NCI-H748 (cell line): ENCODE measurements around the gene SH2D3A.
"Not testable (repeated sequence)": the region's sequence is repeated elsewhere in the genome, so short reads cannot be mapped to it uniquely, and the experiment has no call there.

Source experiments
- DNase-seq: peaks from one replicate; lab custom pipeline; 2025; ENCODE audit not compliant: unreplicated experiment; lab: John Stamatoyannopoulos, UW

SH2D3A gene

DNA sequence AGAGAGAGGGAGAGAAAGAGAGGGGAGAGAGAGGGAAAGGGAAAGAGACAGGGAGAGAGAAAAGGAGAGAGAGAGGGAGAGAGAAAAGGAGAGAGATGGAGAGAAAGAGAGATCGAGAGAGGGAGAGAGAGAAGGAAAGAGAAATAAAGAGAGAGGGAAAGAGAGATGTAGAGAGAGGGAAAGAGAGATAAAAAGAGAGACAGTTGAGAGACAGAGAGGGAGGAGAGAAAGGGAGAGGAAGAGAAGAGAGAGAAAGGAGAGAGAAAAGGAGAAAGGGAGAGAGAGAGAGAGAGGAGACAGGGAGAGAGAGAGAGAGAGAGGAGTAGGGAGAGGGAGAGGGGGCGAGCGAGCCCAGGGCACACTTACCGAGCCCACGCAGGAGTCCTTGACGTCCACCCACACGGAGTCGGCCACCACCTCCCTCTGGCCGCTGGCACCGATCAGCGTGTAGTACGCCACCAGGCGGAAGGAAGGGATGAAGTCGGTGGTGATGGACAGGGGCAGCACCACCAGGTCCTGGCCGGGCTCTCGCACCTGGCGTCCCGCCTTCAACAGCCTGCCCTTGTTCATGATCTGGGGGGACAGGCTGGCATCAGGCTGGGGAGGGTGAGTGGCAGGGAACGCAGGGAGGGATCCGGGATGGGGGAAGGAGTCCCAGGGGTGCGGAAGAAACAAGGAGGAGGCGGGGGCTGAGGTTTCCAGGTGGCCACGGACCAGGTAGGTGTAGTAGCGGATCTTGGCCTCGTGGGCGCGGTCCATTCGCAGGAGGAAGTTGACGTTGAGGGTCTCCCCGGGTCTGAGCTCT, 56.8 kb downstream of the SH2D3A start:
- peak; percentile 22 for DNase-seq

DNA sequence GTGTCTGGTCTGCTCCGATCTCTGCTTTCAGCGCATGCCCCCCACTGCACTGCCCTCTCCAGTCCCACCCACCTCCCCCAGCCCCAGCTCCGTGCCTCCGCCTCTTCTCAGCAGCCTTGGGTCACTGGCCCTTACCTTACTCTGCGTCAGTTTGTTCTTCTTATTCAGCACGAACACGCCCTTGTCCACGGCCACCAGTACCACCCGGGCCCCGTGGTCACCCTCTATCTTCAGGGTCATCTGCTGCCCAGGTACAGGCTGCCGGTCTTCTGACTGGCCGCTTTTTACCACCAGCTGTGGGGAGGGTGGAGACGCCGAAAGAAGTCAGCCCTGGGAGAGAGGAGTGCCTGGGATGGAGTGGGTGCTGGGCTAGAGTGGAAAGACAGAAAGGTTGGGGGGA, 57.7 kb downstream of the SH2D3A start:
- no peak for DNase-seq

DNA sequence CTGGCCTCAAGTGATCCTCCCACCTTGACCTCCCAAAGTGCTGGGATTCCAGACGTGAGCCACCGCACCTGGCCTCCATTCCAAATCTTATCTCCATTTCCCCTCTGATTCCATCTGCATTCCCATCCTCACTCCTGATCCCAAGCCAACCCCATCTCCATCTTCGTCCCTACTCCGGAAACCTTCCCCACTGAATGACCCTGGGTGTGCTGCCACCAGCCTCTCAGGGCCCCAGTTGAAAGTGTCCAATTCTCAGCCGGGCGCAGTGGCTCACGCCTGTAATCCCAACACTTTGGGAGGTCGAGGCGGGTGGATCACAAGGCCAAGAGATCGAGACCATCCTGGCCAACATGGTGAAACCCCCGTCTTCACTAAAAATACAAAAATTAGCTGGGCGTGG, 58.3 kb downstream of the SH2D3A start:
- DNase-seq: not testable (repeated sequence)

DNA sequence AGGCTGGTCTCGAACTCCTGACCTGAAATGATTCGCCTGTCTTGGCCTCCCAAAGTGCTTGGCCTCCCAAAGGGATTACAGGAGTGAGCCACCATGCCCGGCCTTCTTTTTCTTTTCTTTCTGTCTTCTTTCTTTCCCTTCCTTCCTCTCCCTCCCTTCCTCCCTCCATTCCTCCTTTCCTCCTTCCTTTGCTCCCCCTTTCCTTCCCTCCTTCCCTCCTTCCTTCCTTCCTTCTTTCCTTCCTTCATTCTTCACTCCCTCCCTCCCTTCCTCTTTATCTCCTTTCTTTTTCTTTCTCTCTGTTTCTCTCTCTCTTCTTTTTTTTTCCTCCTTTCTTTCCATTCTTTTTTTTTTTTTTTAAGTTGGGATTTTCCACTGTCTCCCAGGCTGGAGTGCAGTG, 58.9 kb downstream of the SH2D3A start:
- DNase-seq: no peak

DNA sequence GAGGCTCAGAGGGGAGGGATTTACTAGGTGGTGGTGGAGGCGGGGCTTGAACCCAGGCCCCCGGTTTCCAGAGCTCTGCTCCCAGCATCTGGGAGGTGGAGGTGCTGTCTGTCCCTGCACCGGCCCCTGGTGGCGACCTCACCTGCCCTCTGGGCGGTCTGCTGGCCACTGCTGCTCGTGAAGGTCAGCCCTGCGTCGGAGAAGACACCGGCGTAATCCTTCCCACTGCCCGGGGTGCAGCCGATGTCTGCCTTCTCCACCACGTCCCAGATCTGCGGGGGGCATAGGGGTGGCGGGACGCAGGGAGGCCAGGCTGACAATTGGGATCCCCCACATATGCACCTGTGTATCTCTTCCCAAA, 59.6 kb downstream of the SH2D3A start:
- no peak for DNase-seq

DNA sequence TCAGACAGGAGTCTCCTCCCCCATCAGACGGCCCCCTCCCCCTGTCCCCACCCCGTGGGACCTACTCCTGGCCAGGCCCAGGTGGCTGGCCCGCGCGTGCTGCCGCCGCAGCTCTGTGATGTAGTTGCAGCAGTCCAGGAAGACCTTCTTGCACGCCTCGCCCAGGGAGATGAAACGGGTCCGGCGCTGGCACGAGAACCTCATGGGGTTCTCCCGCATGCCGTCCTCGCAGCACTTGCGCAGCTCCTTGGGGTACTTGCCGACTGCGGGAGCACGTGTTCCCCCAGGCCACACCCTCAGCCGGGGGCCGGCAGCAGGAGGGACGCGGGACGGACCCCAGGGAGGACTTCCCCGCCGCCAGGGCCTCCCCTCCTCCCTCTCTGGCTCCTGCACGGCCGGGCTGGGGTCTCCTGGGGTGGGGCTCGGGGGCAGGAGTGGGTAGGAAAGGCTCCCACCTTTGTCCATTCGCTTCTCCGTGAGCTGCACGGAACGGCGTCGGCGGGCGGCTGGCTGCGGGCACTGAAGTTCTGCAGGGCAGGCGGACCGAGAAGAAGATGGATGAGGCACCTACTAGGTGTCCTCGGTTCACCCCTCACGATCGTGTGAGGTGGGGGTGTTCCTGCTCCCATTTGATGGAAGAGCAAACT, 60.1 kb downstream of the SH2D3A start:
- no peak for DNase-seq

DNA sequence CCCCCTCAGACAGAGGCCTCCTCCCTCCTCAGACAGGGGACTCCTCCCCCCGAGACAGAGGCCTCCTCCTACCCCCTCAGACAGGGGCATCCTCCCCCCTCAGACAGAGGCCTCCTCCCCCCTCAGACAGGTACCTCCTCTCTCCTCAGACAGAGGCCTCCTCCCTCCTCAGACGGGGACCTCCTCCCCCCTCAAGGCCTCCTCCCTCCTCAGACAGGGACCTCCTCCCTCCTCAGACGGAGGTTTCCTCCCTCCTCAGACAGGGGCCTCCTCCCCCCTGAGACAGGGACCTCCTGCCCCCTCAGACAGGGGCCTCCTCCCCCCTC, 60.6 kb downstream of the SH2D3A start:
- DNase-seq: no peak

DNA sequence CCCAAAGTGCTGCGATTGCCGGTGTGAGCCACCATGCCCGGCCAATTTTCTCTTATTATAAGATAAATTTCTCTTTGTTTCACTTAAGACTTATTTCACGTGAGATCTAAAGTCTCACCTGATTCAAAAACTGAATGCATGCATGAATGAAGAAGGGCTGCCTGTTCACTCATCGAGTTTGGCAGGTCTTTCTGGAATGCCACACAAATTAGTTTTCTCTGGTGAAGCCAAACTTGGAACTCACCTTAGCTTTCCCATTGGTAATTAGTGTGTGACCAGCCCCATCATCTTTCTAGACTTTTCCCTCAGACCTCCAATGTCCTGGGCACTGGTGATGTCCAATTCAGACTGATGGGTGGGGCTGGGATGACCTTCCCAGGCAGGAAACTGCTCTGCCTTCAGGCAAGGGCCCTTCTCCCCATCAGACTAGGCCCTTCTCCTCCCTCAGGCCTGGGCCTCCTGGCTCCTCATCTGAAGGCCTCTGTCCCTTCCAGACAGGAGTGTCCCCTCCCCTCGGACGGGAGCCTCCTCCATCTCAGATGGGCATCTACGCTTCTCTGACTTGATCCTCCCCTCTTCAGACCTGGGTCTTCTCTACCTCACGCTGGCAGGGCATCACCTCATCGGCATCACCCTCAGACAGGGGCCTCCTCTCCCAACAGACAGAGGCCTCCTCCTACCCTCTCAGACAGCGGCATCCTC, 61.2 kb downstream of the SH2D3A start:
- DNase-seq: no peak
